CD4-positive, CD25-positive, alpha-beta regulatory T cell (primary cell): ENCODE results near the gene C1orf159. TPM values are rescaled to one million over a fixed set of nuclear protein-coding genes. Genes with fewer than 3 reads are reported as not detected.

Experiments used
- ATAC-seq, 2 donors: fragments of 150-1000 bp; cut with Tn5 transposase; one replicate each; pipeline ENCODE4 v1.10.0; 2021; ENCODE audit warnings: low read depth in 2 of 2, moderate number of reproducible peaks in 2 of 2, moderate library complexity in 1 of 2
- DNase-seq, 3 donors: peaks; one replicate each; pipeline versions ENCODE4 v3.0.0 to v3.0.0-alpha.2; 2012 to 2022; ENCODE audit warnings: mixed read lengths in 1 of 3
- H3K27ac ChIP-seq: one replicate; pipeline ENCODE4 v1.7.0; 2013; ENCODE audit warnings: mild to moderate bottlenecking, low read length; ENCODE audit not compliant: insufficient read depth, poor library complexity, severe bottlenecking
- H3K27me3 ChIP-seq: one replicate; pipeline ENCODE4 v1.7.0; 2013; ENCODE audit warnings: low read length; ENCODE audit not compliant: control insufficient read depth, insufficient read depth
- H3K36me3 ChIP-seq: one replicate; pipeline ENCODE4 v1.7.0; 2013; ENCODE audit warnings: mild to moderate bottlenecking, low read length, moderate library complexity; ENCODE audit not compliant: control insufficient read depth, insufficient read depth
- H3K4me1 ChIP-seq: 2 replicates; pipeline ENCODE4 v1.7.0; 2013; ENCODE audit warnings: mild to moderate bottlenecking, low read length; ENCODE audit not compliant: insufficient read depth, control insufficient read depth, poor library complexity, severe bottlenecking
- H3K4me3 ChIP-seq: one replicate; pipeline ENCODE4 v1.7.0; 2013; ENCODE audit warnings: low read depth, mild to moderate bottlenecking, low read length, moderate library complexity
- H3K9me3 ChIP-seq, 2 experiments: 1 replicate in 1 of 2; 2 replicates in 1 of 2; pipeline ENCODE4 v1.7.0; 2013; ENCODE audit warnings: low read length in 2 of 2, mild to moderate bottlenecking in 1 of 2, moderate library complexity in 1 of 2; ENCODE audit not compliant: control insufficient read depth in 2 of 2
- H3K27ac Mint-ChIP-seq, 3 donors: one replicate each; pipeline ENCODE4 v1.8.0; 2020 to 2022; ENCODE audit warnings: mild to moderate bottlenecking in 3 of 3, mixed read lengths in 3 of 3, moderate library complexity in 2 of 3
- H3K27me3 Mint-ChIP-seq: one replicate; pipeline ENCODE4 v1.8.0; 2022; ENCODE audit warnings: mild to moderate bottlenecking, mixed read lengths
- H3K36me3 Mint-ChIP-seq: one replicate; pipeline ENCODE4 v1.8.0; 2020; ENCODE audit warnings: mixed read lengths
- H3K4me1 Mint-ChIP-seq, 4 donors: one replicate each; pipeline ENCODE4 v1.8.0; 2020 to 2022; ENCODE audit warnings: mixed read lengths in 4 of 4, mild to moderate bottlenecking in 1 of 4
- H3K4me3 Mint-ChIP-seq, 4 donors: one replicate each; pipeline ENCODE4 v1.8.0; 2020 to 2022; ENCODE audit warnings: mild to moderate bottlenecking in 4 of 4, mixed read lengths in 4 of 4, moderate library complexity in 3 of 4
- H3K9me3 Mint-ChIP-seq, 7 donors: one replicate each; pipeline ENCODE4 v1.8.0; 2020 to 2022; ENCODE audit warnings: mixed read lengths in 7 of 7, mild to moderate bottlenecking in 3 of 7, moderate library complexity in 2 of 7
- polyA plus RNA-seq, 4 donors: library from polyadenylated mRNA; unstranded; fragments of 300-500 nt; fragmentation: Illumina TruSeq; gene quantifications; one replicate each; pipeline ENCODE4 v1.2.3, GENCODE V29; 2021
- total RNA-seq: library from RNA; stranded (reverse); gene quantifications from one replicate; pipeline ENCODE4 v1.2.3, GENCODE V29; 2022

Gene C1orf159
- total and polyA plus RNA-seq, 5 donors from 2014 or later = 3.0 to 20.0 (median 4.9) TPM

GRCh38 chr1:1089731-1090423 lies 26.0 kb downstream of the C1orf159 start:
- Histone ChIP-seq H3K36me3 (no peaks in the 10 kb centered on the region), H3K4me1 (no peaks in the 10 kb centered on the region), H3K4me3 (no peak overlapping the region), H3K27me3 (no peaks in the 10 kb centered on the region), H3K9me3 (no peaks in the 10 kb centered on the region), H3K27ac (no peak overlapping the region)
- H3K4me1 Mint-ChIP-seq = peaks cover 0 to 3% (median 0%) of the 10 kb centered on the region in 4 donors
- ATAC-seq (no peak), DNase-seq (no peak)
- no peaks in the 10 kb centered on the region for H3K36me3 Mint-ChIP-seq
- no peak overlapping the region for H3K4me3 Mint-ChIP-seq
- no peaks in the 10 kb centered on the region for H3K9me3 Mint-ChIP-seq
- H3K27ac Mint-ChIP-seq = no peak overlapping the region
- H3K27me3 Mint-ChIP-seq = no peaks in the 10 kb centered on the region

DNA sequence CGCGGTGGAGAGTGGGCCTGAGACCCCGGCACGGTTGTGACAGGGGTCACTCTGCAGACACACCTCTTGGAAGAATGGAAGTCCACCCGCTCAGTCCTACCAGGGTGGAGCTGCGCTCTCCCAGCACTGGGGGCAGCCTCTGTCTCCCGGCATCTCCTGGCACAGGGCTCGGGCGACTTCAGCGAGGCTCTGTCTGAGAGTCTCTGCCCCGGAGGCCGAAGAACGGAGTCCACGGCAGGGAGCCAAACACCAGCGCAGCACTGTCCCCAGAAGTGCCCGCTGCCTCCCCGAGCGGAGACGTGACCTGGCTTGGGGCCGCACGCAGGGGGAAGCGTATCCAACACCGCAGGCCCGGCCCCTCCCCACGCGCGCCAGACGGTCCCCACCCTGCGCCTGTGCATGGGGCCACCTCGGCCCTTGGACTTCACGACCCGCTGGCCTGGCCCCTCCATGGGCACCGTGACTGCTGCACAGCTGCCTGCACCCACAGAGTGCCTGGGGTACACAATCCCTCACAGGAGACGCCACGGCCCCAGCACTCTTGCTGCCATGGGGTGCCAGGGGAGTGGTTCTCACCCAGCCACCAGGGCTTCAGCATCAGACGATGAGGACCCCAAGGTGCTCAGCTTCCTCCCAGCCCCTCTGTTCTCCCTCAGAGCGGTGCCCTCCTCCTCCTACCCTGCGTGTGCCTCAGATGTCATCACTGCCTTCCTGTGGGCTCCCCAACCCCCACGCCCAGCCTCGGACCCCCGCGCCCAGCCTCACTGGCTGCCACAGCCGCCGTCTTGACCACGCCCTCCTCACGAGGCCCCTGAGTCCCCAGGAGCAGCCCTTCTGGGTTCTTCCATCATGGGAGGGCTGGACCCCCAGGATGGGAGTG lies 26.8 kb downstream of the C1orf159 start:
- H3K27me3 Mint-ChIP-seq = no peaks in the 10 kb centered on the region
- no peak for ATAC-seq
- no peak overlapping the region for H3K27ac ChIP-seq
- H3K36me3 Mint-ChIP-seq = no peaks in the 10 kb centered on the region
- H3K9me3 Mint-ChIP-seq = no peaks in the 10 kb centered on the region
- no peaks in the 10 kb centered on the region for H3K9me3 ChIP-seq
- no peaks in the 10 kb centered on the region for H3K4me1 ChIP-seq
- H3K4me3 Mint-ChIP-seq = no peak overlapping the region
- no peaks in the 10 kb centered on the region for H3K27me3 ChIP-seq
- no peaks in the 10 kb centered on the region for H3K36me3 ChIP-seq
- no peak overlapping the region for H3K4me3 ChIP-seq
- DNase-seq = no peak
- H3K27ac Mint-ChIP-seq = peak overlapping the region in 1 of 3 donors; percentile 71
- peaks cover 0 to 3% (median 0%) of the 10 kb centered on the region in 4 donors for H3K4me1 Mint-ChIP-seq

DNA sequence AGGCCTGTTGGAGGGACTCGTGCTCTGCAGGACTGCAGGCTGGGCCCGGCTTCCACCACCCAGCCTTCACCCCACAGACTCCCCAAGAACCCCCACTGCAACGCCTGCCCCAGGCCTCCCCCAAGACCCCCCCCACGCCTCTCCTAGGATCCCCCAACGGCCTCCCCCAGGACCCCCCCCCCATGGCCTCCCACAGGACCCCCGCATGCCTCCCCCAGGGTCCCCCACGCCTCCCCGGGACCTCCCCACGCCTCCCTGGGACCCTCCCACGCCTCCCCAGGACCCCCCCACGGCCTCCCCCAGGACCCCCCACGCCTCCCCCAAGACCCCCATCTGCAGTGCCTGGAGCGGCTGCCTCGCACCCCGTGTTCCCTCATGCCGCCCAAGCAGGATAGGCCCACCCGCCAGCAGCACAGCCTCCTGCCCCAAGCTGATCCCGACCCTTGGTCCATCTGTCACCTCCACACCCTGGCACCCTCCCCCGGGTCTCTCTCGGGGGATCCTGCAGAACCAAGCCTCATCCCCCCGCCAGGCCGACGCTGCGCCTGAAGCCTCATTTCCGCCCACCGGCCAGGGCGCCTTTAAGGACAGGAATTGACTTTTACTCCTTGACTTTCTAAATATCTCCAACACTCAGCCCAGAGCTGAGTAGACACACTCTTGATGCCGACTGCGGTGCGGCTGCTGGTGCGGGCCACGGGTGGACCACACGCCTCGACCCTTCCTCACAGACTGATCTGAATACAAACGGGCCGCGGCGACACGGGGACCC lies 27.7 kb downstream of the C1orf159 start:
- H3K36me3 ChIP-seq = no peaks in the 10 kb centered on the region
- H3K9me3 Mint-ChIP-seq = no peaks in the 10 kb centered on the region
- H3K27me3 ChIP-seq = no peaks in the 10 kb centered on the region
- H3K27me3 Mint-ChIP-seq = no peaks in the 10 kb centered on the region
- no peak for ATAC-seq
- H3K36me3 Mint-ChIP-seq = no peaks in the 10 kb centered on the region
- H3K9me3 ChIP-seq = no peaks in the 10 kb centered on the region
- no peak overlapping the region for H3K4me3 Mint-ChIP-seq
- H3K4me3 ChIP-seq = no peak overlapping the region
- H3K4me1 Mint-ChIP-seq = peaks cover 0 to 2% (median 0%) of the 10 kb centered on the region in 4 donors
- no peak for DNase-seq
- H3K27ac ChIP-seq = no peak overlapping the region
- H3K27ac Mint-ChIP-seq = peak overlapping the region in 1 of 3 donors; percentile 71
- no peaks in the 10 kb centered on the region for H3K4me1 ChIP-seq

DNA sequence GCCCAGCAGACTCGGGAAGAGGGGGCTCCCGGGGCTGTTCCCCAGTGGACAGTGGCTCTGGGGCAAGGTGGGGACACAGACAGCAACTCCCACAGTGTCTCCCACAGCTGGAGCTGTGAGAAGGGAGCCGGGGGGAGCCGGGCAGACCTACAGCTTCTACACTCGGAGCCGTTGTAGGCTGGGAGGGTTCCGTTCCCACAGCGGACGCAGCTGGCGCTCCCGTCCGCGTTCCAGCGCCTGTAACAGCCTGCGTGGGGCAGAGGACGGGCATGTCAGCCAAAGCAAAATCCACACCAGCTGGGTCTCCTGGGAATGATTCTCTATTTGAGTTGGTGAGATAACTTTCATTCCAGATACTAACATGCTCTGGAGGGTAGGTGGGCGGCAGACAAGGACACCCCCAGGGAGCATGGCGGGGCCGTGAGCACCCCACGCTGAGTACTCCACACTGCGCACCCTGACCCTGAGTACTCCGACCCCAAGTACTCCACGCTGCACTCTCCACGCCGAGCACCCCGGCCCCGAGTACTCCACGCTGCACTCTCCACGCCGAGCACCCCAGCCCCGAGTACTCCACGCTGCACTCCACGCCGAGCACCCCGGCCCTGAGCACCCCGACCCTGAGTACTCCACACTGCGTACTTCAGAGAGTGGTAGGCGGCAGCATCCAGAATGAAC lies 28.4 kb downstream of the C1orf159 start:
- H3K27me3 Mint-ChIP-seq = no peaks in the 10 kb centered on the region
- ATAC-seq = no peak

GRCh38 chr1:1086911-1087341 lies 29.0 kb downstream of the C1orf159 start:
- no peak overlapping the region for H3K4me3 Mint-ChIP-seq
- ATAC-seq (no peak), DNase-seq (no peak)
- Histone ChIP-seq H3K4me3 (no peak overlapping the region), H3K4me1 (no peaks in the 10 kb centered on the region), H3K27me3 (no peaks in the 10 kb centered on the region), H3K36me3 (no peaks in the 10 kb centered on the region), H3K27ac (no peak overlapping the region), H3K9me3 (no peaks in the 10 kb centered on the region)
- no peaks in the 10 kb centered on the region for H3K27me3 Mint-ChIP-seq
- no peaks in the 10 kb centered on the region for H3K9me3 Mint-ChIP-seq
- no peaks in the 10 kb centered on the region for H3K36me3 Mint-ChIP-seq
- H3K27ac Mint-ChIP-seq = no peak overlapping the region
- peaks cover 0 to 2% (median 0%) of the 10 kb centered on the region in 4 donors for H3K4me1 Mint-ChIP-seq

More for the DNA sequence above, 28.4 kb downstream of the C1orf159 start:
- Histone ChIP-seq H3K27me3 (no peaks in the 10 kb centered on the region), H3K4me3 (no peak overlapping the region), H3K4me1 (no peaks in the 10 kb centered on the region), H3K9me3 (no peaks in the 10 kb centered on the region), H3K27ac (no peak overlapping the region), H3K36me3 (no peaks in the 10 kb centered on the region)
- Mint-ChIP-seq H3K36me3 (no peaks in the 10 kb centered on the region), H3K4me1 (peaks cover 0 to 2% (median 0%) of the 10 kb centered on the region in 4 donors), H3K9me3 (no peaks in the 10 kb centered on the region), H3K27ac (no peak overlapping the region), H3K4me3 (no peak overlapping the region)
- no peak for DNase-seq

- H3K36me3 Mint-ChIP-seq = no peaks in the 10 kb centered on the region
- no peaks in the 10 kb centered on the region for H3K9me3 ChIP-seq
- H3K4me3 ChIP-seq = no peak overlapping the region
- H3K27ac ChIP-seq = no peak overlapping the region
- DNase-seq (no peak), ATAC-seq (no peak)
- H3K4me1 Mint-ChIP-seq = peaks cover 0 to 2% (median 0%) of the 10 kb centered on the region in 4 donors
- H3K4me3 Mint-ChIP-seq = no peak overlapping the region
- no peaks in the 10 kb centered on the region for H3K27me3 ChIP-seq
- no peaks in the 10 kb centered on the region for H3K36me3 ChIP-seq
- H3K9me3 Mint-ChIP-seq = no peaks in the 10 kb centered on the region
- H3K27ac Mint-ChIP-seq = no peak overlapping the region
- no peaks in the 10 kb centered on the region for H3K27me3 Mint-ChIP-seq
- H3K4me1 ChIP-seq = no peaks in the 10 kb centered on the region
Observed at GRCh38 chr1:1085911-1086841, 29.7 kb downstream of the C1orf159 start.
